GM19397 (cell line): ENCODE data around the gene HBE1.
"Not testable (repeated sequence)": the region's sequence is repeated elsewhere in the genome, so short reads cannot be mapped to it uniquely, and the experiment has no call there.

Source experiments
- ATAC-seq: cut with Tn5 transposase; IDR thresholded peaks from one replicate; pipeline ENCODE4 v1.9.1; 2021; ENCODE audit warnings: mild to moderate bottlenecking, moderate library complexity; ENCODE audit not compliant: unreplicated experiment

HBE1 gene

DNA sequence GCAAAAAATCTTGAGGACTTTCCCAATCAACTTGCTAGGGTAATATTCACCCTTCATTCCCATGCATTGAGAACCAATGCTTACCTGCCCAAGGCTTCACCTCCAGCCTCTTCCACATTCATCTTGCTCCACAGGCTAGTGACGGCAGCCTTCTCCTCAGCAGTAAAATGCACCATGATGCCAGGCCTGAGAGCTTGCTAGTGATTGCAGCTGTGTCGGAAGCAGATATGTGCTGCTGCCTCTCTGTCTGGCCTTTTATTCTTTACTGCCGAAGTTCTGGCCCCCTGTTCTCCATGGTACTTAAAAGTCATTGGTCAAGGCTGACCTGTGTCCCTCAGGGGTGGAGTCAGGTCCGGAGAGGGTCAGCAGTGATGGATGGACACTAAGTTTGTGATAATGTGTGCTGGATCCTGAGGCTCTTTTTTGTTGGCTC, at the start of gene HBE1:
Gene HBE1, minus strand, starts transcription at position 231 of the 433 bp plus-strand sequence. Its CDS starts 55 bp downstream, at position 176.
- ATAC-seq: no peak

DNA sequence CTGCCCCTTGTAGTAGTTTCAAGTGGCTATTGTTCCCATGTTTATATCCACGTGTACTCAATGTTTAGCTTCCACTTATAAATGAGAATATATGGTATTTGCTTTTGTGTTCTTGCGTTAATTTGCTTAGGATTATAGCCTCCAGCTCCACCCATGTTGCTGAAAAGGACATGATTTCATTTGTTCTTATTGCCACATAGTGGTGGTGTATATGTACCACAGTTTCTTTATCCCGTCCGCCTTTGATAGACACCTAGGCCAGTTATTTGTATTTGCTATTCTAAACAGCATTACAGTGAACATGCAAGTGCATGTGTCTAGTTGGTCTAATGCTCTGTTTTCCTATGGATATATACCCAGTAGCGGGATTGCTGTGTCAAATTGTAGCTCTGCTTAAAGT, 47.5 kb upstream of the HBE1 start:
- ATAC-seq: no peak

DNA sequence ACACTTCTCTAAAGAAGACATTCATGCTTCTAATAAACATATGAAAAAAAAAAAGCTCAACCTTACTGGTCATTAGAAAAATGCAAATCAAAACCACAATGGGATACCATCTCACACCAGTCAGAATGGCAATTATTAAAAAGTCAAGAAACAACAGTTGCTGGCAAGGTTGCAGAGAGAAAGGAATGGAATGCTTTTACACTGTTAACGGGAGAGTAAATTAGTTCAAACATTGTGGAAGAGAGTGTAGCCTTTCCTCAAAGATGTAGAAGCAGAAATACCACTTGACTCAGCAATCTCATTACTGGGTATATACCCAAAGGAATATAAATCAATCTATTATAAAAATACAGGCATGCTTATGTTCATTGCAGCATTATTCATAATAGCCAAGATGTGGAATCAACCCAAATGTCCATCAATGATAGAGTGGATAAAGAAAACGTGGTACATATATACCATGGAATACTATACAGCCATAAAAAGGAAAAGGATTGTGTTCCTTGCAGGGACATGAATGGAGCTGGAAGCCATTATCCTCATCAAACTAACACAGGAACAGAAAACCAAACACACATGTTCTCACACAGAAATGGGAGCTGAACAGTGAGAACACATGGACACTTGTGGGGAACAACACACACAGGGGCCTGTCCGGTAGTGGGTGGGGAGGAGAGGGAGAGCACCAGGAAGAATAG, 43.7 kb upstream of the HBE1 start:
- not testable (repeated sequence) for ATAC-seq

DNA sequence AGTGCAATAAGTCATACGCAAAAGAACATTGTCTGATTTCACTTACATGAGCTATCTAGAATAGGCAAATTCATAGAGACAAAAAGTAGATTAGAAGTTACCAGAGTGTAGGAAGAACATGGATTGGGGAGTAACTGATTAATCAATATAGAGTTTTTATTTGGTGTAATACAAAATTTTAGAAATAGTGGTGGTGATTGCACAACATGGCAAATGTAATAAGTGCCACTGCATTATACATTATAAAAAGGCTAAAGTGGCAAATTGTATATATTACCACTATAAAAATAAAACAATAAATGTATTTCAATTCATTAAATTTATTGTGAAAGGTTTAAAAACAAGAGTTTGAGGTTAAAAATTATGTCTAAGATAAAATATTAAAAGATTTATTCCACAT, 40.7 kb upstream of the HBE1 start:
- no peak for ATAC-seq

DNA sequence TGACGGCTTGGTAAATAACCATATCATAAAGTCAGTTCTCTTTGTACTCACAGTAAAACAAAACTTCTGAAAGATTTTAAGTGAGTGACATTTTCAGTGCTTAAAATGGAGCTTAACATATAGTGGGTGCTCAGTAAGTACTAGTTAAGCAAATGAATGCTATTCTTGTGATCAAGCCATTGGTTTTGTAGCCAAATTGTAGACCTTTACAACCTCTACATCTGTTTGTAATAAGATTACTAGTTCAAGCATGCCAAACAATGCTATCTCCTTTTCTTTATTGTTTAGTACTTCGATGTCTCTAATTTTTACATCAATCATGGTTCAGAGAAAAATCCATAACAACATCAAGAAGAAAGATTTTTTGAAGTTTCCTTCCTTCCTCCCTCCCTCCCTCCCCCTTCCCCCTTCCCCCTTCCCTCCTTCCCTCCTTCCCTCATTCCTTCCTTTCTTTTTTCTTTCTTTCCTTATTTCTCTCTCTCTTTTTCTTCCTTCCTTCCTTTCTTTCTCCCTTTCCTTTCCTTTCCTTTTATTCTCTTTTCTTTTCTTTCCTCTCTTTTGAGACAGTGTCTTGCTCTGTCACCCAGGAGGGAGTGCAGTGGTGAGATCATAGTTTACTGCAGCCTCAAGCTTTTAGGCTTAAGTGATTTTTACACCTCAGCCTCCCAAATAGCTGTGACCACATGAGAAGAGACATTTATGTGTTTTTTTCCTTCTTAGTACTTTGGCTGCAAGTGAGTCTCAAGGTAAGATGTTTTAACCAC, 37.7 kb upstream of the HBE1 start:
- ATAC-seq: no peak

DNA sequence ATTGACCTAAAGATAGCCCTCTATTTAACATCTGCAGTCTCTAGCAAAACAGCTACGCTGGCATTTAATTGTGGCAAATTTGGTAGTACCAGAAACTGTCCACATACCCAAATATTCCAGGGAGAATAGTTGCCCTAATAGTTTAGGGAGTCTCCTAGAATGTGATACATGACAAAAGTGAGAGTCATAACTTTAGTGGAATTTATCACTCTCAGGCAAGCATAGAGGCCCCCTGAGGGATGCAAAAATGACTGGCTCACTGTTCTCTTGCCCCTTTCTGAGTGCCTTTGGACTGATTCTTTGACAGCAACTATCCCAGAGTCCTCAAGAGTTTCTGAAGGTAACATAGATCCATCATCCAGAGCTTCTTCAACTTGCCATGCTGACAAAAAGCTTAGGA, 34.3 kb upstream of the HBE1 start:
- no peak for ATAC-seq

DNA sequence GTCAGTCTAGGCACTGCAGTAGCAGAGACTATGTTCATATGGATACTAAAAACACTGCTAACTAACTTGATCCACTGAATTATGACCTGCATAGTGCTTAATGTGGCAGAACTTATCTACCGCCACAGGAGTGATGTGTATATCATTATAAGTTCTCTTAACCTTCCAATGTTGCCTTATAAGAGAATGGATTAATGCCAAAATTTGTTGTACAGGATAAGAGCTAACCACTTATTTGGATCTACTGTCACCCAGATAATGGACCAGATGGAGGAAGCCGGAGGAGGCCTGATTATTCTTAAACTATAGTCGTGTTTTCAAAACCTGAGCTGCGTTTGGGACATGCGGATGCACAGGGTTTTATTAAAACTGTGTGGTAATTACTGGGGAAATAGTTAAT, 33.9 kb upstream of the HBE1 start:
- ATAC-seq: no peak

DNA sequence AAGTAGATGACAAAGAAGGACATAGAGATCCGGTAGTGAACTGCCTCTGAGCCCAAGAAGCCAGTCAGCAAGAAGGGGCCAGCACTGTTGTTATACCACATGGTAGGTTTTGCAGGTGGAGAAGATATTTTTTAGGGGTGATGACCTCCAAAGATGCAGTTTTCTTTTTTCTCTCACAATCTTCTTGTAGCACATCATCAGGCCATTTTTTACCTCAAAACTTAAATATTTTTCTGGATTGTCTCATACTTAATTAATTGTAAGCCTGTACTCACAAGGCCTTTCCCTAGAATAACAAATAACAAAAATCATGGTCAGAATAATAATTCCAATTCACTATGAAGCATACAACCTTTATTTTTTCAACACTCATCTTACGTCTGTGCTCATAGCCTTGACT, 32.1 kb upstream of the HBE1 start, which contains the start of gene OR51B4:
Gene OR51B4, minus strand, starts transcription at position 101 of the 400 bp plus-strand sequence. Its CDS starts 0 bp downstream, at position 101.
- no peak for ATAC-seq

DNA sequence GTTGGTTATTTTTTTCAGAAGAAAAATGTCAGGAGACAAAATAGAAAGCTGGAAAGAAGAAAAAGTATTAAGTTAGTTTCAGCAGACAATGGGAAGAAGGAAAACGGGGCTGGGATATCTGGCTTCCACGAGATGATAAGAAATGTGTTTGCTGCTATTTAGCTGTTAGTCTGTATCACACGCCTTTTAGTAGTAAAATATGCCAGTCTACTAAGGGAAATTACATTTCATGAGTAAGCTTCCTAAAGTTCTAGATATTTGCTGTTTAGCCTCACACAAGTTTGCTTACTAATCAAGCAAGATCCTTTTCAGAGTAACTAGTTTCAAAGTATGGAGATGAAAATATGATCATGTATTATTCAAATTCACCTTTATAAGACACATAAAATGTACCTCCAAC, 30.5 kb upstream of the HBE1 start:
- ATAC-seq: no peak

DNA sequence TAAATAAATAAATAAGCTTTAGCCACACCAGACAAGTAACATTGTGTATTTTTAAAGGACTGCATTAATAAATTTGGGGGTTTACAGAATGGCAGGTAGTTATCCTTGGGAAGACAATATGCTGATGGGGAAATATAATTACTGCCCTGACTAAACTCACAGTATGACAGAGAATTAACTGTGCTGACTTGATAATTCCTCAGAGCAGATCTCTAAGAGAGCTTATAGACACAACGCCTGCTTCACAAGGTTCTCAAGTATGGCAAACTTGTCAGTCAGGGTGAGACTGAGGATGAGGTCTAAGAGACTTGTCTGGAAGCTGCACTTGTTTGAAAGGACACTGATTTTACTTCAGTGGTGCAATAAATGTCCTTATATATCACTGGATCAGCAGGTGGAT, 28.7 kb upstream of the HBE1 start:
- no peak for ATAC-seq

DNA sequence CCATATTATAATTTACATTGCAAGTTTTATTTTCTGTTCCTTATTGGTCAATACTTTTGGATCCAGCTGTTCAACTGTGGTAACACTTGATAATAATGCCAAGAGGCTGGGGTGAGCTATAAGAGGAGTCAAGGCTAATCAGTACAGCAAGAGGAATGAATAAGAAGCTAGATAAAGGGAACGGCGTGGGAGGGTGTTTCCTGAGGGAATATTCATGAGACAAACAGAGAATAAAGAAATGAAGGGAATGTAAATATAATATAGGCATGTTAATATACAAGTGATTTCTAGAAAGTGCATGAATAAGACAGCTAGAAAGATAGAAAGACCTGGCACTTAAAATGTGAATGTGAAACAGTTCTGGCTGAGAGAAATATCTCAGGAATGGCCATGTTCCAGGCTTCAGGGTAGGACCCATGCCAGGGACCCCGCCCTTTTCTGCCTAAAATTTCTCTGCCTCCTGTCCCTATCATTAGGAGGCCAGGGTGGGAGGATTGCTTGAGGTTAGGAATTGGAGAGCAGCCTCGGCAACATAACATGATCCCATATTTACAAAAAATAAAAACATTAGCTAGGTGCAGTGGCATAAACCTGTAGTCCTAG, 28.1 kb upstream of the HBE1 start:
- no peak for ATAC-seq

DNA sequence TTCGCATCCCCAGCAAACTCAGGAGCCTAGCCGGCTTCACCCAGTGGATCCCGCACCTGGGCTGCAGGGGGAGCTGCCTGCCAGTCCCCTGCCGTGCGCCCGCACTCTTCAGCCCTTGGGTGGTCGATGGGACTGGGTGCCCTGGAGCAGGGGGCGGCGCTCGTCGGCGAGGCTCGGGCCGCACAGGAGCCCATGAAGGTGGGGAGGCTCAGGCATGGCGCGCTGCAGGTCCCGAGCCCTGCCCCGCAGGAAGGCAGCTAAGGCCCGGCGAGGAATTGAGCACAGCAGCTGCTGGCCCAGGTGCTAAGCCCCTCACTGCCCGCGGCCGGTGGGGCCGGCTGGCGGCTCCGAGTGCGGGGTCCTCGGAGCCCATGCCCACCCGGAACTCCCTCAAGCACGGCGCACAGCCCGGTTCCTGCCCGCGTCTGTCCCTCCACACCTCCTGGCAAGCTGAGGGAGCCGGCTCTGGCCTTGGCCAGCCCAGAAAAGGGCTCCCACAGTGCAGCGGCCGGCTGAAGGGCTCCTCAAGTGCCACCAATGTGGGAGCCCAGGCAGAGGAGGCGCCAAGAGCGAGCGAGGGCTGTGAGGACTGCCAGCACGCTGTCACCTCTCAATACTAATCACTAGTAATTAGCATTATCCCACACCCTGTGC, 24.7 kb upstream of the HBE1 start:
- ATAC-seq: not testable (repeated sequence)

DNA sequence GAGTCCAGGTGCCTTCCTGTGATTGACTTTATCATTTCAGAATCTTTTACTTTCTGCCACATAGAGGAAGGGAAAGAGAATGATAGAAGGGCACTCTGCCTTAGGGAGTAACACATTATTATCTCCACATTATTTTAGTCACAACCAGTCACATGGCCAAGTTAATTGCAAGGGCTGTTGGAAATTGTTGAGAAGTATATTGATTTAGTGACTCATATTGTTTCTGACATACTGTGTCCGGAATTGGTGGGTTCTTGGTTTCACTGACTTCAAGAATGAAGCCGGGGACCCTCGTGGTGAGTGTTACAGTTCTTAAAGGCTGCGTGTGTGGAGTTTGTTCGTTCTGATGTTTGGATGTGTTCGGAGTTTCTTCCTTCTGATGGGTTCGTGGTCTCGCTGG, 23.3 kb upstream of the HBE1 start:
- no peak for ATAC-seq

DNA sequence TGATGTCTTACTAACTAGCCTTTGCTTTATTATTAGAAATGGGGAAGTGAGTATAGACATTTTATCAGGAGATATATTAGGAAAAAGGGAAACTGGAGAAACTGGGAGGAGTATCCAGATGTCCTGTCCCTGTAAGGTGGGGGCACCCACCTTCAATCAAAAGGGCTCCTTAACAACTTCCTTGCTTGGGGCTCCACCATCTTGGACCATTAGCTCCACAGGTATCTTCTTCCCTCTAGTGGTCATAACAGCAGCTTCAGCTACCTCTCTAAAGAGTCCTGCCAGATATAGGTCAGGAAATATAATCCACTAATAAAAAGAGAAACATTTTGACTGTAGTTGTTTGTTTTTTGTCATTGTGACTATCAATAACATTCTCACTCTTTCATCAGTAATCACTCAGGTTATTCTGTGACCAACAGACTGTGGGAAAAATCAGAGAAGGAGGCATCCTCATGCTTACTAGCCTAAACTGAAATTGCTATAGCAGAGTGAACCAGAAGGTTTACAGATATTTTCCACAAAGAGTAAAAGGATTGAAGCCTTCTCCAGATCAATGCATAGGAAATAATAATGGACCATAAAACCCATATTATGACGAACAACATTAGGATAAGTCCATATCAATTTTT, 21.6 kb upstream of the HBE1 start:
- ATAC-seq: peak; percentile 90

DNA sequence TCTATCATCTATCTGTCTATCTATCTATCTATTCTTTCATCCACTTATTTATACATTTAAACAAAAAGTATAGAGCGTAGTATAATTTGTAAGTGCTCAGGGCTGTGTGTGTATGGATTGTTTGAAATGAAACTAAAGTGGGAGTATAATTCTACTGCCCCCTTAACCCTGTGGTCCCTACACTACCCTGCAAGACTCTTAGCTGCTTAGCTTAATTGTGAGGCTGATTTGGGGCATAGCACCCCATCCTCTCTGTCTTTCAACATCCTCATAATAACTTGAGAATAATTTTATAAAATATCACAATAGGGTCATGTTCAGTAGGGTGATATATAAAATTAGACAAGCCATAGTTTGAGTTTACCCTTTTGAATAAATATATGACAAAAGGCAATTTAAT, 20.4 kb upstream of the HBE1 start:
- no peak for ATAC-seq

DNA sequence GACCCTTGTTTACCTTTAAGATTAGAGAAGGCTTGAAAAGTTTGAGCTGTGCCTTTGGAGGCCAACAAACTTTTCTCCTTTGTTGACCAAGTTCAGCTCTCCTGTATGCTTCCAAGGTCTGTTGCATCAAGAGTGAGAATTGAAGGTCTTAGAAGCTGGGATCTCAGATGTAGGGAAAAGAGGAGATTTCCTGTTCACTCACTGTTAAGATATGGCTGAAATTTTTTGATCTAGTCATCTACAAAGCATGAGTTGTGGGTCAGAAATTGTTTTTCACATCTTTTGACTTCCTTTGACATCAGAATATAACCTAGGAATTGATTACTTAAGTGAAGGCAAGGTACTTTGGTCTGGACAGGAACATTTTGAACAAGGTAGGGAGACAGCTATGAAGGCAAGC, 20.0 kb upstream of the HBE1 start:
- no peak for ATAC-seq

DNA sequence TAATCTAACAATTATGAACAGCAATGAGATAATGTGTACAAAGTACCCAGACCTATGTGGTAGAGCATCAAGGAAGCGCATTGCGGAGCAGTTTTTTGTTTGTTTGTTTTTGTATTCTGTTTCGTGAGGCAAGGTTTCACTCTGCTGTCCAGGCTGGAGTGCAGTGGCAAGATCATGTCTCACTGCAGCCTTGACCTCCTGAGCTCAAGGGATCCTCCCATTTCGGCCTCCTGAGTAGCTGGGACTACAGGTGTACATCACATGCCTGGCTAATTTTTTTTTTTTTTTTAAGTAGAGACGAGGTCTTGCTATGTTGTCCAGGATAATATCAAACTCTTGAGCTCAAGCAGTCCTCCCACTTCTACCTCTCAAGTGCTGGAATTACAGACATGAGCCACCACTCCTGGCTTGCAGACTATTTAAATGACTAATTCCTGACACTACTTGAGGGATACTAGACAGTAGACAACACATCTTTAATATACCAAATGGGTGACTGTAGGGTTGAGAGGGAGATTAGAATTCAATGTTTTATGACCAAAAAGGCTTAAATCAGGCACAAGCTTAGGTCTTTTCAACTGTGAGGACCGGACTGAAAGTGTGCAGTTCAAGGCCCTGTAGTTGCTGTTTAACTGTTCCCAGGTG, 19.3 kb upstream of the HBE1 start:
- no peak for ATAC-seq

DNA sequence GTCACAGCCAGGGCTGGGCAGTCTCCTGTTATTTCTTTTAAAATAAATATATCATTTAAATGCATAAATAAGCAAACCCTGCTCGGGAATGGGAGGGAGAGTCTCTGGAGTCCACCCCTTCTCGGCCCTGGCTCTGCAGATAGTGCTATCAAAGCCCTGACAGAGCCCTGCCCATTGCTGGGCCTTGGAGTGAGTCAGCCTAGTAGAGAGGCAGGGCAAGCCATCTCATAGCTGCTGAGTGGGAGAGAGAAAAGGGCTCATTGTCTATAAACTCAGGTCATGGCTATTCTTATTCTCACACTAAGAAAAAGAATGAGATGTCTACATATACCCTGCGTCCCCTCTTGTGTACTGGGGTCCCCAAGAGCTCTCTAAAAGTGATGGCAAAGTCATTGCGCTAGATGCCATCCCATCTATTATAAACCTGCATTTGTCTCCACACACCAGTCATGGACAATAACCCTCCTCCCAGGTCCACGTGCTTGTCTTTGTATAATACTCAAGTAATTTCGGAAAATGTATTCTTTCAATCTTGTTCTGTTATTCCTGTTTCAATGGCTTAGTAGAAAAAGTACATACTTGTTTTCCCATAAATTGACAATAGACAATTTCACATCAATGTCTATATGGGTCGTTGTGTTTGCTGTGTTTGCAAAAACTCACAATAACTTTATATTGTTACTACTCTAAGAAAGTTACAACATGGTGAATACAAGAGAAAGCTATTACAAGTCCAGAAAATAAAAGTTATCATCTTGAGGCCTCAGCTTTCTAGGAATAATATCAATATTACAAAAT, 18.6 kb upstream of the HBE1 start:
- ATAC-seq: no peak

DNA sequence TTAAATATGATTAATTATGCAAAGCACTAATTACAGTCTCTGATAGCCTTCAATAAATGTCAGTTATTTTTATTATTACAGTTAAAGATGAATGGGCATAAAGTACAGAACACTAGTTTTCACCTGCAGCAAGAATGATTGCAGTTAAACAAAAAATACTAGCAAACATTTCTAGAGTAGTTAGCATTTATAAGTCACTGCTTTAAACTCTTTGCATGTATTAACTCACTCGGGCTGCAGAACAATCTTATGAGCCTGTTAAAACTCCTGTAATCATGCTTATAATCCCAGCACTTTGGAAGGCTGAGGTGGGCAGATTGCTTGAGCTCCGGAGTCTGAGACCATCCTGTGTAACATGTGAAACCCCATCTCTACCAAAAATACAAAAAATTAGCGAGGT, 17.2 kb upstream of the HBE1 start:
- no peak for ATAC-seq

DNA sequence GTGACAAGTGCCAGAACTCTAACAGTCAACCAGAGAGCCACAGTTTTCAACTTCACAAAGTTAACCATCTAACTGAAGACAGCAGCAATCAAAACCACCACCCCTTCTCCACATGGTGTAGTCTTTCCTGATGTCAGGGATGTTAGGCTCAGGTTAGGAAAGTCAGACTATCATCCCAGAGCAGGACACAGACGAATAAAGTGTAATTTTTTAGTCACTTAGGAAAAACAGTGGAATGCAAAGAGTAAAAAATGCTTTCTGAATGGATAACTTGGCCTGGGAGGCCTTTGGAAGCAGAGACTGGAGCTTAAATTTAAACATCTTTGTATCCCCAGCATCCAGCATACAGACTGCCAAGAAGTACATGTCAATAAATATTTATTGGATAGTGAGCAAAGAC, 16.6 kb upstream of the HBE1 start:
- ATAC-seq: no peak
